Kidney (tissue), 14 donors: ENCODE results near the gene CAMTA1. TPM values are rescaled to one million over a fixed set of nuclear protein-coding genes. Genes with fewer than 3 reads are reported as not detected.

Experiments
- DNase-seq, 5 donors: peaks; one replicate each; pipeline ENCODE4 v3.0.0-alpha.2; 2013 to 2020
- FAIRE-seq: peaks from 2 replicates; lab custom pipeline; 2012; peaks lifted over from hg19 to GRCh38; lab: Jason Lieb, UNC
- H3K27ac ChIP-seq, 2 donors: one replicate each; pipeline ENCODE4 v1.7.0; 2013; ENCODE audit warnings: low read depth in 2 of 2, low read length in 2 of 2, inconsistent platforms in 1 of 2
- H3K27me3 ChIP-seq: one replicate; pipeline ENCODE4 v1.7.1; 2013; ENCODE audit warnings: low read length, inconsistent platforms; ENCODE audit not compliant: control insufficient read depth, insufficient read depth
- H3K36me3 ChIP-seq, 3 donors: one replicate each; pipeline versions ENCODE4 v1.7.0 to v1.7.1; 2013; ENCODE audit warnings: low read length in 3 of 3, control low read depth in 1 of 3, inconsistent platforms in 1 of 3; ENCODE audit not compliant: insufficient read depth in 3 of 3, control insufficient read depth in 2 of 3
- H3K4me1 ChIP-seq, 3 donors: one replicate each; pipeline versions ENCODE4 v1.7.0 to v1.7.1; 2013; ENCODE audit warnings: low read length in 3 of 3, inconsistent platforms in 1 of 3, low read depth in 1 of 3; ENCODE audit not compliant: control insufficient read depth in 2 of 3, insufficient read depth in 2 of 3
- H3K4me3 ChIP-seq, 3 donors: one replicate each; pipeline versions ENCODE4 v1.7.0 to v1.8.1; 2013; ENCODE audit warnings: low read length in 3 of 3, control low read depth in 1 of 3, inconsistent platforms in 1 of 3
- H3K9ac ChIP-seq, 3 donors: one replicate each; pipeline versions ENCODE4 v1.7.0 to v1.7.1; 2013; ENCODE audit warnings: low read length in 3 of 3, control low read depth in 1 of 3, inconsistent platforms in 1 of 3
- H3K9me3 ChIP-seq, 3 donors: one replicate each; pipeline versions ENCODE4 v1.7.0 to v1.7.1; 2013; ENCODE audit warnings: low read length in 3 of 3, control low read depth in 1 of 3, inconsistent platforms in 1 of 3; ENCODE audit not compliant: control insufficient read depth in 2 of 3, insufficient read depth in 1 of 3
- intact Hi-C: fragments of 100-400 bp; cut with DNase I; formaldehyde crosslinking; loops from one replicate; pipeline ENCODE4 v1.11.1; 2022
- polyA plus RNA-seq: library from polyadenylated mRNA; stranded (reverse); fragments of 350-450 nt; fragmentation: Illumina TruSeq; extraction: RNeasy Lipid Tissue Mini Kit (QIAGEN cat#74804); gene quantifications from one replicate; pipeline ENCODE4 v1.2.3, GENCODE V29; 2014; ENCODE audit warnings: low read depth, low replicate concordance; ENCODE audit not compliant: insufficient read depth
- total RNA-seq: library from RNA; stranded (reverse); fragmentation: NEBNext Ultra II Directional; extraction: Animal tissue kit (Norgen Biotek cat#: 25700); gene quantifications from one replicate; pipeline ENCODE4 v1.2.1, GENCODE V29; 2021
- TF ChIP-seq, protein P1 (sequence below): IDR thresholded peaks from 3 replicates; pipeline ENCODE4 v1.5.1; 2012; ENCODE audit warnings: mild to moderate bottlenecking, moderate library complexity, borderline replicate concordance; ENCODE audit not compliant: insufficient read depth; ENCODE audit errors: extremely low read depth
- donor health status: control.
- donor health status: control.
- donor health status: control.
- donor health status: control.
- donor health status: control.
- donor health status: DM: yes; HTN: yes; CAD: no.
- donor health status: Normal renal cell carcinoma (clear cell type).

Gene CAMTA1
- total and polyA plus RNA-seq, 2 donors from 2014 or later: 79.0 to 170 TPM

DNA sequence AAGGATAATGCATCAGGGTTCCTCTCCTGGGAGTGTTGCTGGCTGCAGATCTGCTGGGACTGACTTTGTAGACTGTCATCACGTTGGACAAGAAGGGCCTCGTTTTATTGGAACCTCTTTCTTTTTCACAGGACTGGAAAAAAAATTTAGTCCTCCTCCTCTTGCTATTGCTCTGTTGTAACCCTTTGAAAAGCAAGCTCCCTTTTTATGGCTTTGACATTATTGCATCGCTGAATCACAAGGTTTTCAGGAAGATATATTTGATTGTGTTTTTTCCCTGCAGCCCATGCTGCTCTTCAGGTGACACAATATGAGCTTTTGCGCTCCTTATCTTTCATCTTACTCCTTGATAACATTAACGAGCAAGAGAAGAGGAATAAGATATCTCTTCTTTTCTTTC is 290.9 kb downstream of the CAMTA1 start:
- DNase-seq: no peak
- peaks cover 0 to 5% (median 0%) of the 10 kb centered on the region in 3 donors for H3K9me3 ChIP-seq
- no peak for FAIRE-seq
- H3K4me1 ChIP-seq: no peaks in the 10 kb centered on the region
- no peak overlapping the region for H3K9ac ChIP-seq
- no peak overlapping the region for H3K4me3 ChIP-seq
- H3K36me3 ChIP-seq: no peaks in the 10 kb centered on the region
- no peak overlapping the region for H3K27ac ChIP-seq
- H3K27me3 ChIP-seq: no peaks in the 10 kb centered on the region
- intact Hi-C loops: no loop called here
- TF ChIP-seq, protein P1, sequence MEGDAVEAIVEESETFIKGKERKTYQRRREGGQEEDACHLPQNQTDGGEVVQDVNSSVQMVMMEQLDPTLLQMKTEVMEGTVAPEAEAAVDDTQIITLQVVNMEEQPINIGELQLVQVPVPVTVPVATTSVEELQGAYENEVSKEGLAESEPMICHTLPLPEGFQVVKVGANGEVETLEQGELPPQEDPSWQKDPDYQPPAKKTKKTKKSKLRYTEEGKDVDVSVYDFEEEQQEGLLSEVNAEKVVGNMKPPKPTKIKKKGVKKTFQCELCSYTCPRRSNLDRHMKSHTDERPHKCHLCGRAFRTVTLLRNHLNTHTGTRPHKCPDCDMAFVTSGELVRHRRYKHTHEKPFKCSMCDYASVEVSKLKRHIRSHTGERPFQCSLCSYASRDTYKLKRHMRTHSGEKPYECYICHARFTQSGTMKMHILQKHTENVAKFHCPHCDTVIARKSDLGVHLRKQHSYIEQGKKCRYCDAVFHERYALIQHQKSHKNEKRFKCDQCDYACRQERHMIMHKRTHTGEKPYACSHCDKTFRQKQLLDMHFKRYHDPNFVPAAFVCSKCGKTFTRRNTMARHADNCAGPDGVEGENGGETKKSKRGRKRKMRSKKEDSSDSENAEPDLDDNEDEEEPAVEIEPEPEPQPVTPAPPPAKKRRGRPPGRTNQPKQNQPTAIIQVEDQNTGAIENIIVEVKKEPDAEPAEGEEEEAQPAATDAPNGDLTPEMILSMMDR: no peak

DNA sequence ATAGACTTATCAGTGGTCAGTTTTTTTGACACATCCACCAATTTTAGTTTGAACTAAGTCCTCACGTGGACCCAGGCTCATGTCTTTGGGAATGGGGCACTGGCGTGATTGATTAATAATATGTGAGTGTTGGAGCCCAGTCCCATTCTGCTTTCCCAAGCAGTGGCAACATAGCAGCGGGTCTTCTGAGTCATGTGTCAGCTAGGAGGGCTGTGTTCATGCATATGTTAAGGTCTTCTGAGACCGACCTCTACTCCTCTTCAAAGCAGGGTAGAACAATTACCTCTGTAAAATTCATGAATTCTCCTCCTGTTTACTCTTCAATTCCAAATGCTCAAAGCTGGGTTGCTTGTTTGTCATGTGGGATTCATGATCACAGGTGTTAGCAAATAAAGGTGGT is 291.3 kb downstream of the CAMTA1 start:
- intact Hi-C loops: no loop called here

DNA sequence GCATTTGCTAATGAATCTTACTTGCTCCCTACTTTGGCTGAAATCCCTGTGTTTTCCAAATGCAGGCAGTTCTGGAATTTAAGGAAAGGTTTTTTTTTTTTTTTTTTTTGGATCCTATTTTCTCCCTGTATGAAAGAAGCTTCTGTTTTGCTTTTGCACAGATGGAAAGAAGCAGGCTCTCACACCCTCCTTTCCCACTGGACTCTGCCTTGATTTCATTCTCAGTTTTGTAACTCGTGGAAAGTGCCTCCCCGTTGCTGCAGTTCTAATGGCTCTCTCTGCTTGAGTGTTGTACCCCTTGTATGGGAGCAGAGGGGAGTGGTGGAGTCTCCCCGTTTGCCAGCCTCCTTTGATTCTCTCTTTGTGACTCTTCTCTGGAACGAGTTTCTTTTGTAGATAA is 291.9 kb downstream of the CAMTA1 start:
- Histone ChIP-seq H3K27ac (no peak overlapping the region), H3K27me3 (no peaks in the 10 kb centered on the region), H3K4me3 (no peak overlapping the region), H3K9me3 (peaks cover 0 to 5% (median 0%) of the 10 kb centered on the region in 3 donors), H3K9ac (no peak overlapping the region), H3K4me1 (no peaks in the 10 kb centered on the region), H3K36me3 (no peaks in the 10 kb centered on the region)
- TF ChIP-seq, protein P1: no peak
- FAIRE-seq (no peak), DNase-seq (no peak)
- intact Hi-C loops: no loop called here

More for the DNA sequence above, 291.3 kb downstream of the CAMTA1 start:
- FAIRE-seq (no peak), DNase-seq (no peak)
- H3K36me3 ChIP-seq: no peaks in the 10 kb centered on the region
- peaks cover 0 to 5% (median 0%) of the 10 kb centered on the region in 3 donors for H3K9me3 ChIP-seq
- H3K27me3 ChIP-seq: no peaks in the 10 kb centered on the region
- no peak overlapping the region for H3K9ac ChIP-seq
- H3K27ac ChIP-seq: no peak overlapping the region
- no peak overlapping the region for H3K4me3 ChIP-seq
- H3K4me1 ChIP-seq: no peaks in the 10 kb centered on the region
- TF ChIP-seq, protein P1: no peak

DNA sequence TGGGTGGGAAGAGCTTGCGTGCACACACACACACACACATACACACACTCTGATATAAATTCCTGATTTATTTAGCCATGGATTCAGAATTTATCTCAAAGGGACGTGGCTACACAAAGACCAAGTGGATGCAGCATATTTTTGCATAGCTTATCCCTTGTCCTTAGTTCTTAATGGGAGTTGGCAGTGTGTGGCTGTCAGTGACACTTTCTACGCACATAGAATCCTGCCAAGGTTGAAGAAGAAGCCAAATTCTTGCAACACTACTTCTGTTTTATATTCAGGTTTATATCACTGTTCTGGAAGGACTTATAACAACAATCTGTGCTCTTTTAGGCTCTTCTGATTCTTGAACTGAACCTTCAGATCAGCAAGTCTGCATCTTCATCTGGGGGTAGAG is 292.7 kb downstream of the CAMTA1 start:
- Histone ChIP-seq H3K36me3 (no peaks in the 10 kb centered on the region), H3K4me1 (no peaks in the 10 kb centered on the region), H3K9me3 (peaks cover 0 to 5% (median 0%) of the 10 kb centered on the region in 3 donors), H3K9ac (no peak overlapping the region), H3K27ac (no peak overlapping the region), H3K4me3 (no peak overlapping the region), H3K27me3 (no peaks in the 10 kb centered on the region)
- TF ChIP-seq, protein P1: no peak
- FAIRE-seq (no peak), DNase-seq (no peak)
- intact Hi-C loops: no loop called here
